Stromal cell of bone marrow (primary cell): ENCODE results near the gene RHBDF1.

Experiments
- DNase-seq: peaks from one replicate; pipeline ENCODE4 v3.0.0-alpha.2; 2012; ENCODE audit warnings: low read depth

Gene RHBDF1

GRCh38 chr16:92431-93339, 20.3 kb upstream of the RHBDF1 start:
- DNase-seq, result no peak

GRCh38 chr16:91484-91883, 19.1 kb upstream of the RHBDF1 start:
- DNase-seq, result no peak

GRCh38 chr16:89391-90302, 17.2 kb upstream of the RHBDF1 start:
- DNase-seq, result no peak

DNA sequence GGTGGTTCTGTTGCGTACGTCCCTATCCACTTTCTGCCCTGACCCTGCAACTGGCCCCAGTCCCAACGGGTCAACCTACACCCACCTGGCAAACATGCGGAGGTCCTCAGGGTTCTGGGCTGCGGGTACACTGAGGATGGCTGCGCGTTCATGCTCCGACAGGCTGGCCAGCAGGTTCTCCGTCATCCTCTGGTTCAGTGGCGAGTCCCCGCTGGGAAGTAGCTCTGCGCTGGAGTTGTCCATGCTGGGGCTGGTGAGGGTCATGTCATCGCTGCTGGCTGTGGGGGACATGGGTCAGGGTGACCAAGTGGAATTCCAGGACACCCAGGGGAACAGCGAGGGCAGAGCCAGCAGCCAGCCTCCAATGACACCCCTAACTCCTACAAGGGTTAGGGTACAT, 16.2 kb upstream of the RHBDF1 start:
- no peak for DNase-seq

DNA sequence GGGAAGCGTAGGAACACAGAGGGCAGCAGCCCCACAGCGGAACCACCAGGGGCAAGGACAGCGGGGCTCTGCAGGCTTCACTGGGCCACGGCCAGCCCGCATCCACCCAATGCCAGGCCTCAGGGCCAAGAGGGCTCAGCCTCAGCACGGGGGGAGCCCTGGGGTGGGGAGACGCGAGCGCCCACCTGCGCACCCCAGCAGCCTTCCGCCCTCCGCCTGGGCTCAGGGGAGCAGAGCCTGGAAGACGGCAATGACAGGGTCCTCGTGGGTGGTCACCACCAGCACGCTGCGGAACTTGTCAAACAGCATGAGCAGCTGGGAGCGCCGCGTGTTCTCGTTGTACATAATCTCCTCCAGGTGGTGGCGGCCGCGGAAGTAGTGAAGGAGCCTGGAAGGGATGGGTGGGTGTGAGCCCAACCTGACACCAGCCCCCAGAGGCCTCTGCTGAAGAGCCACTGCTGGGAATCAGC, 14.1 kb upstream of the RHBDF1 start:
- no peak for DNase-seq

DNA sequence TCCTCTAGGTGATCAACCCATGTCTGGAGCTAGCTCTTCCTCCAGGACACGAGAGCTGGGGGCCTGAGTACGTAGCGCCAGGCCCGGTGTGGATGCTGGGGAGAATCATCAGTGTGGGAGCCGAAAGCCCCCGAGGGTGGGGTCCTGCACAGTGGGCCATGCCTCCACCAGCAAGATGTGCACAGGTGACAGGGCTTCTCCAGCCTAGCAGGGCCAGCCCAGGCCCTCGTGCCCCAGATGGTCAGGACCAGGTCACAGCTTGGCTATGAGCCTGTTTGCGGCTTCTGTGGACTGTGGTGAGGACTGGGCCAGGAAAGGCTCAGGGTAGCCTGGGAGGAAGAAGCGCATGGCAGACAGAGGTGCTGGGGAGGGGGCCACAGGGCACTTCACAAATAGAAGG, 13.4 kb upstream of the RHBDF1 start:
- no peak for DNase-seq

- no peak for DNase-seq
Observed at GRCh38 chr16:85407-85782, 13.0 kb upstream of the RHBDF1 start.

DNA sequence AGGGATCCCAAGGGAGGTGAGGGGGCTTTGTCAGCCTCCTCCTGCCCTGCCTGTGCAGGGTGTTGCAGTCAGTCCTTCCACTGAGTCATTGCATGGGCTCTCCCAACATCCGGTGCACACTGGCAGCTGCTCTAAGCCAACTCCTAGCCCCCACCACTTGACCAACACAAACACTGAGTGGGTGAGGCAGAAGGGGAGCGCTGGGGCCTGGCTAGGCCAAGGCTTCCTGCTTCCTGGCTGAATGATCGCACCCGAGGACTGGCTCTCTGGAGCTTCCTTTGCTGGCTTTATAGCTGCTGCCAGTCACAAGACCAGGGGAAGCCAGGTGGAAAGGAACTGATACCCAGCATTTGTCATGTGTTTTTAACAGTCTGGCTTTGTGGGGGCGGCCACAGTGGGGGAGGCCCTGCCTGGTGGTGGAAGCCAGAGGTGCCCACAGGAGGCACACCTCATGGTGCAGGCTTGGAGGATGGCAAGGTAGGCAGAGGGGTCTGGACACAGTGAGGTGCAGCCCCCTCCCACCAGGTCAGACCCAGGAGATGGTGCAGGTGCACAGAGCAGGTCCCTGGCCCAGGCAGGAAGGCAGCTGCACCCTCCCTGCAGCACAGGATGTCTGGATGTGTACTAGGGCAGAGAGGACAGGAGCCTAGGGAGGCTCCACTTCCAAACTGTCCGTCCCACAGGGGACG, 12.4 kb upstream of the RHBDF1 start:
- DNase-seq, result peak; percentile 97

DNA sequence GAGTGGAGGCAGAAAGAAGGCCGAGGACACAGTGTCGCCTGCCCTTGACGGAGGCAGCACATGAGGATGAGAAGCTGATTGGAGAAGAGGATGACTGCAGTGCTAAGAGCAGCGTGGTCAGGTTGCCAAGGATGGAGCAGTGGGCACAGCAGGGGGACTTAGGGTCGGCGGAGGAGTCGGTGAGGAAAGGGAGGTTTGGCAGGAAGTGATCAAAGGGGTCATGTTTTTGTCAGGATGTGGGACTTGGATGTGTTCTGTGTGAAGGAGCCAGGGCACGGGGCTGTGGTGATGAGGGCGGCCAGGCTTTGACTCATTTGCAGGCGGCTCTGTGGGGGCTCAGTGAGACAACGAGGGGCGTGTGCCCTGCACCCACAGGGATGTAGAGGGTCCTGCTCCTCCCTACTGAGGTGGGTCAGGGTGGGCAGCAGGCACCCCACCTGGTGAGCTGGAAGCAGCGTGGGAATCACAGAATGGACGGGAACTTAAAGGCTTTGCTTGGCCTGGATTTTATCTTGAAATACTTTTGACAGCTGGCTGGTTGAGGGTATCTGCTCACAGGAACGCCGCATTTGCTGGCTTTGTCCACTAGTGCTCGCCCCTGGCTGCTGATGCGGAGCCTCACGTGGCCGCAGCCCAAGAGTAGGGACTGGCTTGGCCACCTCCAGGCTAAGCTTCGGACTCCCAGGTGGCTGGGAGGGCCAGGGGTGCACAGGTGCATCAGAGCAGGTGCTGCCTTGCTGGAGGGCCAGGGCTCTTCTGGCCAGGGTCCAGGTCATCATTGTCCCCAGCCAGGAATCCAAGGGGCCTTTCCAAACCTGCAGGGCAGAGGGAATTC, 11.6 kb upstream of the RHBDF1 start:
- no peak for DNase-seq

DNA sequence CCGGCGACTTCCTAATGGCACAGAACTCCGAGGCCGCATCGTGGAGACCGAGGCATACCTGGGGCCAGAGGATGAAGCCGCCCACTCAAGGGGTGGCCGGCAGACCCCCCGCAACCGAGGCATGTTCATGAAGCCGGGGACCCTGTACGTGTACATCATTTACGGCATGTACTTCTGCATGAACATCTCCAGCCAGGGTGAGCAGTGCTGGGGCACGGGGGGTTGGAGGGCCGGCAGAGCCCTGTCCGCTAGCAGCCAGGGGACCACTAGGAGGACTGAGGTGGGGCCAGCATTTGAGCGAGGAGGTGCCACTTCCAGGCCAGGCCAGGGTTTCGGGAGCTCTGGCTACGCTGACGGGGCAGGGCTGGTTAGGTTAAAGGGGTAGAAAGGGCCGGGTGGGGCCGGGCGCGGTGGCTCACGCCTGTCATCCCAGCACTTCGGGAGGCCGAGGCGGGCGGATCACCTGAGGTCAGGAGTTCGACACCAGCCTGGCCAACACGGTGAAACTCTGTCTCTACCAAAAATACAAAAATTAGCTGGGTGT, 10.7 kb upstream of the RHBDF1 start:
- no peak for DNase-seq

DNA sequence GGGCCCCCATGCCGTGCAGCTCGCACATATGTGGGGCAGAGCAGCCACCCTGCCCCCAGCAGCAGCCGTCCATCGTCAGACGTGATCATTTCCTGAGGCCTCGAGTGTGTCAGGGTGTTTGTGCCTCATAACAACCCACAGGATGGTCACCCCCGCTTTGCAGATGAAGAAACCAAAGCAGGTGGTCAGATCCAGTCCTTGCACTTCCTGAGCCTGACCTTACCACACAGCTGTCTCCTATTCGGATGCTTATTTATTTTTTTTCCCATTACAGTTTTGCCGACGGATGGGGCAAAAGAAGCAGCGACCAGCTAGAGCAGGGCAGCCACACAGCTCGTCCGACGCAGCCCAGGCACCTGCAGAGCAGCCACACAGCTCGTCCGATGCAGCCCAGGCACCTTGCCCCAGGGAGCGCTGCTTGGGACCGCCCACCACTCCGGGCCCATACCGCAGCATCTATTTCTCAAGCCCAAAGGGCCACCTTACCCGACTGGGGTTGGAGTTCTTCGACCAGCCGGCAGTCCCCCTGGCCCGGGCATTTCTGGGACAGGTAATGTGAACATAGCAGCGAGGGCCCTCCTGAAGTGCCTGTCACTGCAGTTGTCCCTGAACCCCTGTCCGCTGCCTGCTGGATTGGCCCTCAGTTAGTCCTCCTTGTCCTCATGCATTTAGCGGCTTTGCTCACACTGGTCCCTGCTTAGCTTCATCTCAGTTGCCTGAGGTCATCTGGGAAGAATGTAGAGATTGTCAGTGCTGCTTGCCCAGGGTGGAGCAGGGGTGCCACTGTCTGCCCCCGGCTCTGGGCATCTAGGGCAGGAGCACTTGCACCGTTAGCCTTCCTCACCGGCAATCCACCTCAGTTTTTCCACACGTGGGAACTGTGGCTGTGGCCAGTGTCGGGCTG, 7.0 kb upstream of the RHBDF1 start:
- DNase-seq, result no peak

DNA sequence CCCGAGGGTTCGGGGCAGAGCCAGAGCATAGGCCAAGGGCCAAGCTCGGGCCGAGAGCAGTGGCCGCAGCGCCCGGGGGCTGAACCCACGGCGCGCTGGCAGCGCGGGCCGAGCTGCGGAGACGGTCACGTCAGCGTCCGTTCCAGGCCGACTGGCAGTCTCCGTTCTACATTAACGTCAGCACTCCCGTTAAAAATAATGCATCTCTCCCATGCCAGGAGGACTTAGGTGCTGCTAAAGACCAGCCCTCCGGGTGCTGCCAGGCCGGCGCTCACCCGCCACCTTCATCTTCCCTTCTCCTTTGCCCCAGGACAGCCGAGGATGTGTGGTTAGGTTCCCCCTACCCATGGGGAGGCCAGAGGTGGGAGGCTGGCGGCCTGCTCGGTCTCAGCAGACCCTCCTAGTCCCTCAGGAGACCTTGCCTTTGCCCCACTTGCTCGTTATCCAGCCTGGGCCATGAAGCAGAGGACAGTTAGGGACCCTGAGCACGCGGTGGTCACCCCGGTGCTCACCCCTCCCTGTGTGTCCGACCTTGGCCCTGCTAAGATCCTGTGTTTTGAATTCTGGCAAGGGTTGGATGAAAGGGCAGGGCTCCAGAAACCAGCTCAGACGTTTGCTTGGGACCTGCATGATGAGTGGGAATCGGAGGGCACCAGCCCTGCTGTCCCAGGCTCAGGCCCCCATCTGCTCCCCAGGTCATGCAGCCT, 6.2 kb upstream of the RHBDF1 start:
- no peak for DNase-seq

GRCh38 chr16:77807-78443, 5.5 kb upstream of the RHBDF1 start, which contains the start of gene MPG:
Gene MPG, plus strand, starts transcription at chr16:78225. Its CDS starts 85 bp downstream, at chr16:78310.
- no peak for DNase-seq

- no peak for DNase-seq
Observed at GRCh38 chr16:77273-77806, 4.9 kb upstream of the RHBDF1 start.

DNA sequence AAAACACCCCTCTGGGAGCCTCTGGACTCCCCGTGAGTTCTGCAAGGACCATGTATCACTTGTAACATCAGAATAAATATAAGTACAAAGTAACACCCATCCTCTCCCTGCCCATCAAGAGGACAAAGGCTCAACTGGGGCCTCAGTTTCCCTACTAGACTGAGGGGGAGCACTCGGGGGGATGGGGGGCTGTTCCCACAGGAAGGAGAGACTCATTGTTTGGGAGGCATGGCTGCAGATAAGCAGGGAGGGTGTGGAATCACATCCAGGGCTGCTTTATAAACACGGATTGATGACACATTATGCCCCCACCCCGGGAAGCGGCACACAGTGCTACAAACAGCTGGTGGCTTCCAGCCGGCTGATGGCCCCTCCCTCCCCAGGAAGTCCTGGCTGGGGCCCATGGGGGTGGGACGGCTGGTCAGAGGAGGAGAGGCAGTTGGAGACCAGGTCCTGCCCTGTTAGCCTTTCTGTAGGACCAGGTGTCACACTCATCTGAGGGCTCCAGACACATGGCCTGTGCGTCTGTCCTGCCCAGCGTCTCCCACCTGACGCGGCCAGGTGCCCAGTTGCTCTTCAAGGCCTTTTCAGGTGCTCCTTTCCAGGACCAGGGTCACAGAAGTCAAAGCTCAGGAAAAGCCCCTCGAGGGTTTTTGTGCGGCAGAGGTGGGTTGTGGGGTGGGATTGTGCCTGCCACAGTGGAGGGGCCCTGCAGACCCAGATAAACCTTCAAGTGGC, 4.3 kb upstream of the RHBDF1 start:
- peak; percentile 71 for DNase-seq

GRCh38 chr16:75580-76501, 3.4 kb upstream of the RHBDF1 start:
- DNase-seq, result peak; percentile 60
